GM08714 (cell line): ENCODE data around the gene SLC10A7.

Experiments
- H3K4me3 ChIP-seq: fragments of 200-500 bp; sonication (Bioruptor generic); 2 replicates; pipeline ENCODE4 v1.5.1; 2014; ENCODE audit warnings: mild to moderate bottlenecking, low read length, inconsistent platforms
- ZNF274 ChIP-seq: IDR thresholded peaks from 2 replicates; pipeline ENCODE4 v1.6.1; 2012; ENCODE audit warnings: mild to moderate bottlenecking, low read depth, low read length

SLC10A7 gene

GRCh38 chr4:146472404-146472803 lies 49.3 kb downstream of the SLC10A7 start:
- H3K4me3 ChIP-seq = no peak overlapping the region
- no peak for TF ChIP-seq ZNF274

DNA sequence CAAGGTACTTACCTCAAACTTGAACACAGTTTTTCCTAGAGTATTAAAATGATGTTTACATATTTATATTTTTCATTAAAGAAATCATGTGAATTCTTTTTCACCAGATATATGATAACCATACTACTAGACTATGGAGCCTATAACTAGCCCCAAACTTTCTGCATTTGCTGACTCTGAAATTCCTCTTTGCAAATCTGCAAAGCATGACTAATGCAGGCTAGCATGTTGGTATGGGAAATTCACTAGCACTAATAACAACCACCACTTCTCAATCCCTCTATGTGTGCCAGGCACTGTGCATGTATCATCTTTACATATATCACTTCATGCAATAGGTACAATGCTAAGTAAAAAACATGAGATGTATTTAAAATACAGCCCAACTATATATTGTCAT lies 51.1 kb downstream of the SLC10A7 start:
- no peak for TF ChIP-seq ZNF274
- no peak overlapping the region for H3K4me3 ChIP-seq

DNA sequence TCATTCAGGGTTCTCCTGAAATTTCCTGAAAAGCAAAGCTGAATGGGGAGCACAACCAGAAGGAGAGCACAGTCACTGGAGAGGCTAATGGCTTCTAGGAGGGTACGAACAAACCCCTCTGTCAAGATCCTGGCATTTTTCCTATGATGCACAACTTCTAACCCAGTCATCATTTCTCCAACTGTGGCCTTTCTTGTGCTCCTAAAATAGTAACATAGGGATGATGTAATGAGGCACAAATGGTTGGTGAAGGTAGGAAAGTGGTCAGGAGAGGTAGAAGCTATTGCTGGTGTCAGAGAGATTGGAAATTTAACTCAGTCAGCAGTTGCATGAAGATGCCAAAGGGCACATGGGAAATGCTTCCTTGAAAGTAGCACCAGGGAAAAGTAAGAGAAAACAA lies 52.7 kb downstream of the SLC10A7 start:
- no peak overlapping the region for H3K4me3 ChIP-seq
- TF ChIP-seq ZNF274 = no peak

- TF ChIP-seq ZNF274 = no peak
- H3K4me3 ChIP-seq = no peak overlapping the region
Observed at GRCh38 chr4:146465628-146466027, 56.1 kb downstream of the SLC10A7 start.

DNA sequence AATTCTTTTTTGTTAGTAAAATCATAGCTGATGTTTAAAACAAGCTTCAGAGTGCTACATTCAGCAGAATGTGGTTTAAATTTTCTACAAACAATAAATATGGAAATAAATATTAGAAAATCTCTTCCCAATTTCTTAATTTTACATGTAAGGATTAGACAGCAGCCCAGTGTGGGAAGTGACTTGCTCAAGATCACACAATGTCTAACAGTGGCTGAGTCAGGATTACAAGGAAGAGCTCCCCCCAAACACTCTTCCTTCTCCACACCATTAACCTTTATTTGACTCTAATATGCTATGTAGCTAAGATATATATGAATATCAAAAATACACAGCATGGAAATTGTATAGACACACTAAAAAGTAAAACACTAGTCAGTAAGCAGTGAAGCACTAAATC lies 59.5 kb downstream of the SLC10A7 start:
- no peak for TF ChIP-seq ZNF274
- no peak overlapping the region for H3K4me3 ChIP-seq

DNA sequence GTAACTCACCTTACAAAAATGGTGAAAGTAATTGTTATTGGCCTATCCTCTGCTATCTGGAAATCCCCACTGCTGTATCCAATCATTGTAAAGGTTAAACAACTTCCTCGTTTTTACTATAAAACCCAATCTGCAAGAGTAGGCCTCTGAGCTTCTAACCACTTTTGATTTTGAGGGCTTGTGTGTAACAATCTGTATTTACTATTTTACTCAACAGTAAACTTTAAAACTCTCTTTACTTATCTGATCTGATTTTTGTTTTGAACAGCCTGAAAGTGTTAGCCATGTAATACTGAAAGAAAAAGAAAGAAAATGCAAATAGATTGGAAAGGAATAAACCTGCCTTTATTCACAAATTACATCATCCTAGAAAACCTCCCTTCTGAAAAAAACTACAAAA lies 63.1 kb downstream of the SLC10A7 start:
- H3K4me3 ChIP-seq = no peak overlapping the region
- TF ChIP-seq ZNF274 = no peak

DNA sequence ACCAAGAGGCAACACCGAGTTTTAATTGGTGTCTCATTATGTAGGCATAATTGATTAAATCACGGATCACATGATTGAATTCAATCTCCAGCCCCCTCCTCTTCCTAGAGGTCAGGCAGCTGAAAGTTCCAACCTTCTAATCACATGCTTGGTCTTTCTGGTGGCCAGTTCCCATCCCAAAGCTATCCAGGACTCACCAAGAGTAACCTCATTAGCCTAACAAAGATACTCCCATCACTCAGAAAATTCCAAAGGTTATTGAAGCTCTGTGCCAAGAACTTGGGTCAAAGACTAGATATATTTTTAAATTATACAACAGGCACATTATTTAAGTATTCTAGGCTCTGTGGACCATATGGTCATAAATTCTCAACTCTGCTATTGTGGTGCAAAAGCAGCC lies 65.1 kb downstream of the SLC10A7 start:
- H3K4me3 ChIP-seq = no peak overlapping the region
- TF ChIP-seq ZNF274 = no peak

DNA sequence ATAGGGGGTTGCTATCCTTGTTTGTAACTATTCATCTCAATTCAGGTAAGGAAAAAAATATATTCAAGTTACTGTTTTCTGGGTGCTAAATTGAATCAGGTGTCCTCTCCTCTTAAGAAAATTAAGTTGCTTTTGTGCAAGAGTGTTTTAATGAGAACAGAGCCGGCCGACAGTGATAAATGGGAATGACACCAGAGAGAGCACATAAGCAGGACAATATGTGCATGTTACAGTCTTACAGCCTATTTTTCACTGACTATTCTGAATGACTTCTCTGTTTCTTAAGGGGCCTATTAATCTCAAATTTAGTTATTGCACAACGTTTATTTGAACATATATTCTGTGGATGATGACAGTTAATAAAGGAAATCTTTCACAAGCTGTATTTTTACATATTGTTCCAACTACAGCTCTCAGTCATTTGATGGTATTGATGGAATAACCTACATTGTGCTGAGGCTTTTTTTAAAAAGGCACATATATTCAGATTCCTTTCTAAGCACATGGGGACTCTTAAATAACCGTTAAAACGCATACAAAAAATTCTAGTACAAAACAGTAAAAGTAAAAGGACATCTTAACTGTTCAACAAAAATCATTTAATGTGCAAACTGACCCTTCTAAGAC lies 68.4 kb downstream of the SLC10A7 start:
- TF ChIP-seq ZNF274 = no peak
- H3K4me3 ChIP-seq = no peak overlapping the region

GRCh38 chr4:146450524-146450923 lies 71.2 kb downstream of the SLC10A7 start:
- TF ChIP-seq ZNF274 = no peak
- no peak overlapping the region for H3K4me3 ChIP-seq

DNA sequence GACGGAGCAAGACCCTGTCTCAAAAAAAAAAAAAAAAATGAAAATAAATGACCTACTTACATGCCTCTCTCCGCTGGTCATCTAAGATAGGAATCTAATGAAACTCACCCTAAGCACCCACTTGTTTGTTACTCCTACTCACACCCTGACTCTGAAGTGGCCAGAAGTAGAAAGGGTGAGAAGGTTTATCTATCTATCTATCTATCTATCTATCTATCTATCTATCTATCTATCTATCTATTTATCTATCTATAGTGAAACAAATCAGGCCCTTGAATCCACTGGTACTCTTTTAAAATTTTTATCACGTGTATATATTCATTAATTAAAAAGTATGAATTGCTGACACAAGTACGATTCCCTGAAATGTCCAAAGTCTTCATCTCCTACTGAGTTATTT lies 75.2 kb downstream of the SLC10A7 start:
- no peak overlapping the region for H3K4me3 ChIP-seq
- TF ChIP-seq ZNF274 = no peak

DNA sequence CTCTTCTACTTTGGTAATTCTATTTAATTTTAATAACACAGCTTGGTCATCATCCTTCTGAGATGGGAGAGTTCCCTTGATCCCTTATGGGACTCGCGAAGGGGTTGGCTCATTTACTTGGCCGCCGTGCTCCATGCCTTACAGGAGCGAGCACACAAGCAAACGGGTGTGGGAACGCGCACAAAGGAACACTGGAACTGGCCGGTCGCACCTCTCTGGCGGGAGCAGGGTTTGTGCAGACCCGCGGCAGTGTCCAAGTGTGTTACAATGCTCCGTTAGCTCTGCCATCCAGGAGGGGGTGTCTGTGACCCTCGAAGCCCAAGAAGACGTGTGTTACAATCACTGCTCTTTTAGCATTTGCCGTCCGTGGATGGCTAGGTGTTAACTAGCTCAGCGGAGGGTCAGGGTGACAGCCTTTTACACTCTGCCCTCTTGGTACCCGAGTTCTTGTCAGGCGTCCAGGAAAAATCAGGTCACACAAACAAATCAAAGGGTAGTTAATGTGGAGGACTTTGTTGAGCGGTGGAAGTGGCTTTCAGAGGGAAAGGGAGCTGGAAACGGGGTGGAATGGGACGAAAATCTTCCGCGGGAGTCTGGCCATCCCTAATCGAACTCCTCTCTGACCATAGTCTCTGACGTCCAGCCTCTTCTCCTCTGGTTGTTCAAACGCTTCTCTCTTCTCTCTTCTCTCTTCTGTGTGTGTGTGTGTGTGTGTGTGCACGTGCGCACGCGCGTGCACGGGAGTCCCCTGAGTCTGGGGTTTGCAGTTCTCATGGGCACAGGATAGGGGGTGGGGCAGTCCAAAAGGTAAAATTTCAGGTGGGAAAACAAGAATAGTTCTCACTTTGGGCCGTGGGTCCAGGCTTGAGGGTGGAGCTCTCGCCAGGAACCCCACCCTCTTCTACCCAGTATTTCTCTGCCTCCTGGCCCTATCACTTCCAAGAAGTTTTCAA lies 76.3 kb downstream of the SLC10A7 start:
- H3K4me3 ChIP-seq = no peak overlapping the region
- TF ChIP-seq ZNF274 = no peak

DNA sequence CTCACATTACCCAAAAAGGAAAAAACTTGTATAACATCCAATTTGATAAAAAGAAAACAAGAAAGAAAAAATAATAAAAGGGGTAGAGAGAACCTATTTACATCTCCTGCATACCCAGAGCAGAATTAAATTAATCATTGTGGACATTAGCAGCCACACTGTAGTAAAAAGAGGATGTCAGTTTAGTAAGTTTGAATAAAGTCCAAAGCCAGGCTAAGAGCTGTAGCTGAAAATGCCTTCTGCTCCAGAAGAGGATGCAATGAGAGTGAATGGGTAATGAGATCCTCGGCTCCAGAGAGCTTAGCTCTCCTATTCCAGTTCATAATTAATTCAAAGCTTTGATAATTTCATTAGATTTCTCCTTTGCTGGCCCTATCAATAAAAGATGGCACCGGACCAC lies 78.2 kb downstream of the SLC10A7 start:
- no peak overlapping the region for H3K4me3 ChIP-seq
- TF ChIP-seq ZNF274 = no peak

- TF ChIP-seq ZNF274 = no peak
- no peak overlapping the region for H3K4me3 ChIP-seq
Observed at GRCh38 chr4:146442801-146443200, 78.9 kb downstream of the SLC10A7 start.

DNA sequence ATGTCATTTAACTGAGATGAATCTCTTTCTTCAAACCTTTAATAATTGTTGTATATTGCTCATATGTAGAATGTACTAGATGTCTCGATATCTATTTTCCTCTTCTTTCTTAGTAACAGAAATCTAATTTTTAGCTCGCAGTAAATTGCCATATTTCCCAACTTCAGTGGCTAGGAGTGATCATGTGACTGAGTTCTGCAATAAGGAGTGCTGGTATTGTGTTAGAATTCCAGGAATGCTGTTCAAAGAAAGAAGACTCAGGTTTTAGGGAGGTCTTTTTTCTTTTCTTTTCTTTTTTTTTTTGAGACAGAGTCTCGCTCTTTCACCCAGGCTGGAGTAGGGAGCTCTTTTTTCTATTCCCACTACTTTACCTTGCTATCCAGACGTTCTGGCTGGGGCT lies 81.7 kb downstream of the SLC10A7 start:
- TF ChIP-seq ZNF274 = no peak
- no peak overlapping the region for H3K4me3 ChIP-seq

GRCh38 chr4:146439437-146439836 lies 82.3 kb downstream of the SLC10A7 start:
- TF ChIP-seq ZNF274 = no peak

DNA sequence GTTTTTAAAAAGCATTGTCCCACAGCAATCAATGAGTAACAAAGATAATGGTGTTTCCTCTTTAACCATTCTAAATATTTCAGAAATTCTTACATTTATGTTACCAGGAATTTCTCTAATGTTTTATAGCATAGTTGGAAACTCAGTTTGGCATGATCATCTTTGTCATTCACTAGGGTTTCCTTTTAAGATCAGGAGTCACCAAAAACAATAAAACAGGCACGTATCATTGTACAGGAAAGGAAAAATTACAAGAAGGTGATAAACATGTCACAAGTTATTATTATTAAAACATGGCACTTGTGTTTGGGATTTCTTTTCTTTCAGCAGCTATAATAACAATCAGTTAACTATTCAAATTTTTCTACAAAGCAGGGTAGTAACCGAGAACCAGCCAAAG lies 84.0 kb downstream of the SLC10A7 start:
- no peak for TF ChIP-seq ZNF274
- no peak overlapping the region for H3K4me3 ChIP-seq

More at GRCh38 chr4:146439437-146439836, 82.3 kb downstream of the SLC10A7 start:
- H3K4me3 ChIP-seq = no peak overlapping the region
